ENCODE results near the gene ZNF311.
"Not testable (repeated sequence)": the region's sequence is repeated elsewhere in the genome, so short reads cannot be mapped to it uniquely, and the experiment has no call there.

ZNF311 gene

DNA sequence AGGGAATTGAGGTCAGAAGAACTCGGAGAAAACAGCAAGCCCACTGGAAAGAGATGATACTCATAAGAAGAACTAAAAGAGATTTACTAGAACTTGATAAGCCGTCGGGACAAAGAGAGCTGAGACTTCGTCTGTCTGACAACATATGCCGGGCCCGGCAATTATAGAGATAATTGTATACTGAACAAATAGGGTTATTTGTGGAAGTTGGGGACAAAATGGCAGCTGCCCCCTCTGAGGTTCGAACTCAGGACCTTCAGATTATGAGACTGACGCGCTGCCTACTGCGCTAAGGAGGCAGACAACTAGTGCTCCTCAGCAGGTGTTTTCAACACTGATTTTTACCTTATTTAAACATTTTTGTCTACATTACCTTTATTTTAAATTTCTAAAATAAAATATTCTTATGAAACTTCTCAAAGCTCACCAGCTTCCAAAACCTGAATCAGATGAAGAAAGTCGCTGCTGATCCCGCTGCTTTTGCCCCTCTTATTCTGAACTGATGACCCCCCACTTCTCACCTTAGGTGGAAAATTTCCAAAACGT is 52.0 kb downstream of the ZNF311 start:
- peak; percentile 68 for DNase-seq

DNA sequence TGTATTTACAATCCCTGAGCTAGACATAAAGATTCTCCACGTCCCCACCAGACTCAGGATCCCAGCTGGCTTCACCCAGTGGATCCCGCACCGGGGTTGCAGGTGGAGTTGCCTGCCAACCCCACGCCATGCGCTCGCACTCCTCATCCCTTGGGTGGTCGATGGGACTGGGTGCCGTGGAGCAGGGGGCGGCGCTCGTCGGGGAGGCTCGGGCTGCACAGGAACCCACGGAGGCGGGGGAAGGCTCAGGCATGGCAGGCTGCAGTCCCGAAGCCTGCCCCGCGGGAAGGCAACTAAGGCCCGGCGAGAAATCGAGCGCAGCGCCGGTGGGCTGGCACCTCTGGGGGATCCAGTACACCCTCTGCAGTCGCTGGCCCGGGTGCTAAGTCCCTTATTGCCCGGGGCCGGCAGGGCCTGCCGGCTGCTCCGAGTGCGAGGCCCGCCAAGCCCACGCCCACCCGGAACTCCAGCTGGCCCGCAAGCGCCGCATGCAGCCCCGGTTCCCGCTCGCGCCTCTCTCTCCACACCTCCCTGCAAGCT is 55.4 kb downstream of the ZNF311 start:
- DNase-seq = not testable (repeated sequence)

DNA sequence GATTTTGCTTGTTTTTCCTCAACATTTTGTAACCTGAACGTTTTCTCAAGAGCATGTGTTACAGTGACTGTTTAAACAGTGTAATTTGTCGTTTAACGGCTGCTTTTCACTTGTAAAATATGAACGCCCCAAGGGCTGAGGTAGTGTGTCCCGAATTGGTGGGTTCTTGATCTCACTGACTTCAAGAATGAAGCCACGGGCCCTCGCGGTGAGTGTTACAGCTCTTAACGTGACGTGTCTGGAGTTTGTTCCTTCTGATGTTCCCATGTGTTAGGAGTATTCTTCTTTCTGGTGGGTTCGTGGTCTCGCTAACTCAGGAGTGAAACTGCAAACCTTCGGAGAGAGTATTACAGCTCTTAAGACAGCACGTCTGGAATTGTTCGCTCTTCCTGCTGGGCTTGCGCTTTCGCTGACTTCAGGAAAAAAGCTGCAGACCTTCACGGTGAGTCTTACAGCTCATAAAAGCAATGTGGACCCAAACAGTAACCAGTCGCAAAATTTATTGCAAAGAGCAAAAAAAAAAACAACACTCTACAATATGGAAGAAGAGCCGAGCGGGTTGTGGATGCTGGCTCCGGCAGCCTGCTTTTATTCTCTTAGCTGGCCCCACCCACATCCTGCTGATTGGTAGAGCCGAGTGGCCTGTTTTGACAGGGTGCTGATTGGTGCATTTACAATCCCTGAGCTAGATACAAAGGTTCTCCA is 56.2 kb downstream of the ZNF311 start:
- DNase-seq = no peak

DNA sequence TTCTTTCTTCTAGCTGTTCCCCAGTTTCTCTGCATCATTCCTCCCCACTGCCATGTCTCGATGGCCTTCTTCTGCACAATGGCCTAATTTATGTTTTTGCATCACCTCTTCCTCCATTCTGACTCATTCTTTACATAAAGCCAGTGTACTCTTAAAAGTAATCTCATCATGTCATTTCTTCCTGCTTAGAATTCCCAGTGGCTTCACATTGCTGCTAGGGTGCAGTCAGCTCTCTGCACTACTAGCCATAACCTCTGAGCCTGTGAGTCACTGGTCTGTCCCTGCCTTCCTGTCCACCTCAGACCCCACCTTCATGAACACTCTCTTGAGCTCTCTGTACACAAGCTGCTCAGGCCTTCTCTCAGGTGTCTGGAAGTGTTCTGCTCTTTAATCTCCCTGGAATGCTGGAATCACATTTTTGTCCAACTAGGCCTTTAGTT is 57.3 kb downstream of the ZNF311 start:
- no peak for DNase-seq

DNA sequence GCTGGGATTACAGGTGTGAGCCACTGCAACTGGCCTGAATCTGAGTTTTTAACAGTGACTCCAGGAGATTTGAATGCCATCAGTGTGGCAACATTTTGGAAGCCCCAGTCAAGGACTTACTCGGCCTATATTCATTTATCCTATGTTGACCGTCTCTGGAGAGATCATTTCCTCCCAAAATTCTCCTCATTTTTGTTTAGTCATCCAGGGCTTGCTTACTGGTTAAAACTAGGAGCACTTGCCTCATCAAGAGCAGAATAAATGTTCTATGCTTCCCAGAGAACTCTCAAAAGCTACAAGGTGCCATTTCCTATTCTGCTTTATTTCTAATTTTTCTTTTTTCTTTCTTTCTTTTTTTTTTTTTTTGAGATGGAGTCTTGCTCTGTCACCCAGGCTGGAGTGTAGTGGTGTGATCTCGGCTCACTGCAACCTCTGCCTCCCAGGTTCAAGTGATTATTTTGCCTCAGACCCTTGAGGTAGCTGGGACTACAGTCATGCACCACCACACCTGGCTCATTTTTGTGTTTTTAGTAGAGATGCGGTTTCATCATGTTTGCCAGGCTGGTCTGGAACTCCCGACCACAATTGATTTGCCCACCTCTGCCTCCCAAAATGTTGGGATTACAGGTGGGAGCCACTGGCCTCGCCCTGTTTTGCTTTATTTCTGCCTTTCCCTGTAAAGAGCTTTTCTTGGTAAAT is 57.9 kb downstream of the ZNF311 start:
- DNase-seq = no peak

DNA sequence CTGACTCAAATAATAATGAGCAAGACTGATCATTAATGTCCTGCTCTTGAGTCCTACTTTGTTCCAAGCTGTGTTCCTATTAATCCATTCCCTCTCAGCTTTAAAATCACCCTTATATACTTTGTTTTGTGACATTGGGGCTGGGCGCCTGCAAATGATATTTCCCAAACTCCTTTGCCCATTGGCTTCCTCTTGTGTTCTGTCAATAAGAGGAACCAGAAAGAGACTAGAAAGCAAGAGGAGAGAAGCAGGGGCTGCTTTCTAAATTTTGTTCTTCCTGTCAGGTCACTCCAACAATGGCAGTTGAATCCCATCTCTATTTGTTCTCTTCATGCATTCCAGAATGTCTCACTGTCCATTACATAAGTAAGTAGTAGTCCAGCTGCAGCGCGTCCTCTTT is 59.8 kb downstream of the ZNF311 start:
- no peak for DNase-seq
